Ishikawa (cell line): ENCODE results near the gene SLC9A2.

Experiments used
- CEBPB ChIP-seq: IDR thresholded peaks from 2 replicates; pipeline ENCODE4 v1.6.1; 2012
- CREB1 ChIP-seq: IDR thresholded peaks from 2 replicates; pipeline ENCODE4 v1.6.1; 2012; ENCODE audit warnings: low read depth
- EGR1 ChIP-seq: IDR thresholded peaks from 2 replicates; pipeline ENCODE4 v1.6.1; 2012
- EP300 ChIP-seq: IDR thresholded peaks from 2 replicates; pipeline ENCODE4 v1.6.1; 2012; ENCODE audit warnings: borderline replicate concordance
- FOXM1 ChIP-seq: IDR thresholded peaks from 2 replicates; pipeline ENCODE4 v1.6.1; 2012; ENCODE audit warnings: low read depth, borderline replicate concordance
- NFIC ChIP-seq: IDR thresholded peaks from 2 replicates; pipeline ENCODE4 v1.6.1; 2012
- RAD21 ChIP-seq: IDR thresholded peaks from 2 replicates; pipeline ENCODE4 v1.6.1; 2012; ENCODE audit warnings: low read depth
- TAF1 ChIP-seq: IDR thresholded peaks from 2 replicates; pipeline ENCODE4 v1.6.1; 2012; ENCODE audit warnings: low read depth, mild to moderate bottlenecking
- TCF12 ChIP-seq: IDR thresholded peaks from 2 replicates; pipeline ENCODE4 v1.6.1; 2012; ENCODE audit warnings: low read depth
- TEAD4 ChIP-seq: IDR thresholded peaks from 2 replicates; pipeline ENCODE4 v1.6.1; 2012
- YY1 ChIP-seq: IDR thresholded peaks from 2 replicates; pipeline ENCODE4 v1.6.1; 2012; ENCODE audit warnings: low read depth
- ZBTB7A ChIP-seq: IDR thresholded peaks from 2 replicates; pipeline ENCODE4 v1.6.1; 2012; ENCODE audit warnings: low read depth
- TF ChIP-seq, protein P1 (sequence below): IDR thresholded peaks from 2 replicates; pipeline ENCODE4 v1.6.1; 2012; ENCODE audit warnings: low read depth, mild to moderate bottlenecking
- TF ChIP-seq, protein P2 (sequence below): IDR thresholded peaks from 2 replicates; pipeline ENCODE4 v1.6.1; 2012
- TF ChIP-seq, protein P3 (sequence below): IDR thresholded peaks from 2 replicates; pipeline ENCODE4 v1.6.1; 2012

SLC9A2 gene

DNA sequence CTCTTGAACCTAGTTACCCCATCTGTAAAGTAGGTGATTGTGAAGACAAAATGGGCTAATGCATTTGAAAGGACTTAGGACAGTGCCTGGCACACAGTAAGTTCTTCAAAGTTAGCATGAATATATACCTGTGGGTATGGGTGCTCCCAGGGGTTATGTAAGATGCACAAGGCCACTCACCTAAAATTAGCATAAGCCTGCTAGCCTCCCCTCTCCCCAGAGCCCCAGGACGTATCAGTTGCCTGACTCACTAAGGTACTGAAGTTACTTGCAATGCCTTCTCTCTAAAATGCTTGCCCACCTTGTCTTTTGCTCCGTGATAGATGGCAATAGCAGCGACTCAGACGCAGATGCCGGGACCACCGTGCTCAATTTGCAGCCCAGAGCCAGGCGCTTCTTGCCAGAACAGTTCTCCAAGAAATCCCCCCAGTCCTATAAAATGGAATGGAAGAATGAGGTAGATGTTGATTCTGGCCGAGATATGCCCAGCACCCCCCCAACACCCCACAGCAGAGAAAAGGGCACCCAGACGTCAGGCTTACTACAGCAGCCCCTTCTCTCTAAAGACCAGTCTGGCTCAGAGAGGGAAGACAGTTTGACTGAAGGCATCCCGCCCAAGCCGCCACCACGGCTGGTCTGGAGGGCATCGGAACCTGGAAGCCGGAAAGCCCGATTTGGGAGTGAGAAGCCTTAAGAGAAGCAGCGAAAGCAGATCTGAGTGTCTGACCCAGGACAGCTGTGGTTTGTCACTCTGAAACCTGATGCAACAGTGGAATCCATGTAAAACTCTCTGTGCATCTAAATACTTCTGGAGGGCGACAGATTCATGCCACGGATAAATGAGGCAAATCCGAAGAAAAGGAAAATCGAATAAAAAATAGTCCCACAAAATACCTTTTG lies 88.7 kb downstream of the SLC9A2 start:
- TF ChIP-seq YY1 (no peak), TAF1 (no peak), CREB1 (no peak), EGR1 (no peak), NFIC (no peak), TCF12 (no peak), FOXM1 (no peak), RAD21 (no peak), TEAD4 (no peak), CEBPB (no peak), EP300 (no peak)
- TF ChIP-seq, protein P1, sequence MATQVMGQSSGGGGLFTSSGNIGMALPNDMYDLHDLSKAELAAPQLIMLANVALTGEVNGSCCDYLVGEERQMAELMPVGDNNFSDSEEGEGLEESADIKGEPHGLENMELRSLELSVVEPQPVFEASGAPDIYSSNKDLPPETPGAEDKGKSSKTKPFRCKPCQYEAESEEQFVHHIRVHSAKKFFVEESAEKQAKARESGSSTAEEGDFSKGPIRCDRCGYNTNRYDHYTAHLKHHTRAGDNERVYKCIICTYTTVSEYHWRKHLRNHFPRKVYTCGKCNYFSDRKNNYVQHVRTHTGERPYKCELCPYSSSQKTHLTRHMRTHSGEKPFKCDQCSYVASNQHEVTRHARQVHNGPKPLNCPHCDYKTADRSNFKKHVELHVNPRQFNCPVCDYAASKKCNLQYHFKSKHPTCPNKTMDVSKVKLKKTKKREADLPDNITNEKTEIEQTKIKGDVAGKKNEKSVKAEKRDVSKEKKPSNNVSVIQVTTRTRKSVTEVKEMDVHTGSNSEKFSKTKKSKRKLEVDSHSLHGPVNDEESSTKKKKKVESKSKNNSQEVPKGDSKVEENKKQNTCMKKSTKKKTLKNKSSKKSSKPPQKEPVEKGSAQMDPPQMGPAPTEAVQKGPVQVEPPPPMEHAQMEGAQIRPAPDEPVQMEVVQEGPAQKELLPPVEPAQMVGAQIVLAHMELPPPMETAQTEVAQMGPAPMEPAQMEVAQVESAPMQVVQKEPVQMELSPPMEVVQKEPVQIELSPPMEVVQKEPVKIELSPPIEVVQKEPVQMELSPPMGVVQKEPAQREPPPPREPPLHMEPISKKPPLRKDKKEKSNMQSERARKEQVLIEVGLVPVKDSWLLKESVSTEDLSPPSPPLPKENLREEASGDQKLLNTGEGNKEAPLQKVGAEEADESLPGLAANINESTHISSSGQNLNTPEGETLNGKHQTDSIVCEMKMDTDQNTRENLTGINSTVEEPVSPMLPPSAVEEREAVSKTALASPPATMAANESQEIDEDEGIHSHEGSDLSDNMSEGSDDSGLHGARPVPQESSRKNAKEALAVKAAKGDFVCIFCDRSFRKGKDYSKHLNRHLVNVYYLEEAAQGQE, result no peak
- TF ChIP-seq, protein P2, sequence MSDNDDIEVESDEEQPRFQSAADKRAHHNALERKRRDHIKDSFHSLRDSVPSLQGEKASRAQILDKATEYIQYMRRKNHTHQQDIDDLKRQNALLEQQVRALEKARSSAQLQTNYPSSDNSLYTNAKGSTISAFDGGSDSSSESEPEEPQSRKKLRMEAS, result no peak
- TF ChIP-seq, protein P3, sequence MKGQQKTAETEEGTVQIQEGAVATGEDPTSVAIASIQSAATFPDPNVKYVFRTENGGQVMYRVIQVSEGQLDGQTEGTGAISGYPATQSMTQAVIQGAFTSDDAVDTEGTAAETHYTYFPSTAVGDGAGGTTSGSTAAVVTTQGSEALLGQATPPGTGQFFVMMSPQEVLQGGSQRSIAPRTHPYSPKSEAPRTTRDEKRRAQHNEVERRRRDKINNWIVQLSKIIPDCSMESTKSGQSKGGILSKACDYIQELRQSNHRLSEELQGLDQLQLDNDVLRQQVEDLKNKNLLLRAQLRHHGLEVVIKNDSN, result no peak

DNA sequence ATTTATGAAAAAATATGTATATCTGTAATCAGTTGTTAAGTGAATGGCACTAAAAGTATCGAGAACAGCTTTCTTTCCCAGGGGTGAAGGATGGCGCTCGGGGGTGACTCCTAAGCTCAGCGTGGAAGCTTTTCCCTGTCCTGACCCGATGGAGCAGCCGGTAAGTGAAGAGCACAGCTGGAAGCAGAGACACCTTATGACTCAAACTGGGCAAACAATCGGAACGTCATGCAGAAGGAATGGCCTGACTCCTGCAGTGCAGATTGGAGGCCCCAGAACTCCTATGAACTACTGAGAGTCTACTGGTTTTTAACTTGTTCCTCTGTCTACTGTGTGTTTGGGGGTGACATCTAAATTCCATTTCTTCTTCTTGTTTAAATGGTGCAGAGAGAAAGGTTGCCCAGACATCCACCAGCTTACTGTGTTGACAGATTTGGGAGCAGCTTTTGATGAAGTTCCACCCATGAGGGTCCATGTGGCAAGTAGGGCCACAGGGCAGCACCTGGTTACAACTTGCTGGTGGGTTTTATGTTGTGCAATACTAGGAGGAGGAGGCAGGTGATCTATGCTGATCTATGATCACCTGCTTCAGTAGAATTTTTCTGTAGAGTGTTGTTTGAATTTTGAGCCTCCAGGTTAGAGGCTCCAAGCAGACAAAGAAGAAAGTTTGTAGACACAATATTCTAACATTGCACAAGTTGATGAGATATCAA lies 89.7 kb downstream of the SLC9A2 start:
- TF ChIP-seq, protein P1, result no peak
- TF ChIP-seq TEAD4 (0 out of 2 replicates have a peak, but pooled peaks have one; percentile 32), FOXM1 (no peak), NFIC (no peak), EGR1 (no peak)
- TF ChIP-seq, protein P2, result no peak

DNA sequence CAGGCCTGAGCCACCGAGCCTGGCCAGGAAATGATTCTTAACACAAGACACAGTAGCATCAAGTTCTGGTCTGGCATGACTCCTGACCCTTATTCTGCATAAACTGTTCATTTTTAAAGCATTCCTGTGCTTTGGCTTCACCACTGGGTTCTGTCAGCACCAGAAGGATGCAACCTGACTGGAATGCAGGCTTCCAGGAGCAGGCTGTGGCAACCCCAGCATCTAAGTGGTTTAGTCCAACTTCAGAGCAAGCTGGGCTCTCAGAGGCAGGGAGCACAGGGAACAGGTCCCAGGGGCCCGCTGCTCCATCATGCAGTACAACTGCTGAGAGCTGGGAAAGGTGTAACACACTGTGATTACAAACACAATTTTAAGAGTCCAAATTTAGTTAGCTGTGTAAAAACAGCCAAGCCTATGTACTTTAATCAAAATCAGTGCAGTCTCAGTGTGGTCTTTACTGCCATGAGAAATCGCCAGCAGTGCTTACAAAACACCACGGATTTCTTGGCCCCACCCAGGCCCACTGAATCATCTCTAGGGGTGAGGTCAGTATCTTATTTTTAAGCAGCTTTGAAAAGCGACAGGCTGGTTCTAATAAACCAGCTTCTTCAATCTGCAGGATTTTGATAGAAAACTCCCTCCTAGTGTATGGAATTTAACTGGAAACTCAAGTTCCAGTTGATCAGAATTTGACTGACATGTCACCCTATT lies 98.1 kb downstream of the SLC9A2 start:
- TF ChIP-seq, protein P2, result no peak
- TF ChIP-seq TCF12 (no peak), RAD21 (no peak), TEAD4 (no peak), CREB1 (no peak), EP300 (no peak), EGR1 (no peak), CEBPB (no peak), YY1 (no peak), TAF1 (no peak), FOXM1 (no peak), ZBTB7A (no peak), NFIC (no peak)
- TF ChIP-seq, protein P1, result no peak
- TF ChIP-seq, protein P3, result no peak
